ENCODE data around the gene HHAT. TPM values are rescaled to one million over a fixed set of nuclear protein-coding genes. Genes with fewer than 3 reads are reported as not detected.
A peak's percentile ranks its signal among the peaks of the same experiment; 100 is the strongest.

The HHAT gene
- total RNA-seq, 2 donors from 2014 or later, result 1.2 to 1.5 TPM

DNA sequence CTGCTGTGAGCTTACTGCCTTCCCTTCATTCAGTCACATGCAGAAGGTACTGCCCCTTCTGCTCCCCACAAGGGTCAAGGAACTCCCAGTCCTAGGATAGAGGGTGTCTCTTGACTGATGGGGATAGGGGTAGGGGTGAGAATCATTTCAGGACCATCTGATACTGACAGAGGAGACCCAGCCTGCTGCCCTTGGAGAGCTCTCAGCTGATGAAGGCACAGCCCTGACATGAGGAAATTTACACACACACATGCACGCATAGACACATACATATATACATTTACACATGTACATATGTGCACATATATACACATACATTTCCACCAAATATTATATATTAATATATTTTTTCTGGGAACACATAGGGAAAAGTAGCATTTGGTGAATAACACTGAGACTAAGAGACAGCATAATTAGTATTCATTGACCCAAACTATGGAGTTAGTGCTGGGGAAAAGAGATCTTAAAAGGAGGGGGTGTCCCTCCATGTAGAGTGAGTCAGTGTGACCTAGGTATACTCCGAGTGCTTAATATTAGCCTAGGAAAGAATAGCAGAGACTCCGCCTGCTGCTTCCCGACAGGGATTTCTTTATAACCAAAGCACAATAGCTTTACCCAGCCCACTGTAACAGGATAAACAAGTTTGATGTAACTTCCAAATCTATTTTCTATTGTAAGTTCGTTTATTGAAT, 27.6 kb upstream of the HHAT start:
- Mint-ChIP-seq H3K27me3 (ENCODE audit: low read depth) (peaks cover 21% of the 10 kb centered on the region), H3K9me3 (no peaks in the 10 kb centered on the region), H3K4me3 (no peak overlapping the region), H3K27ac (no peak overlapping the region), H3K4me1 (ENCODE audit: low read depth) (no peaks in the 10 kb centered on the region), H3K36me3 (ENCODE audit: insufficient read depth in 2 of 2) (no peaks in the 10 kb centered on the region)
- DNase-seq (no peak), ATAC-seq (replicated peaks in 1 of 2) (no peak)

DNA sequence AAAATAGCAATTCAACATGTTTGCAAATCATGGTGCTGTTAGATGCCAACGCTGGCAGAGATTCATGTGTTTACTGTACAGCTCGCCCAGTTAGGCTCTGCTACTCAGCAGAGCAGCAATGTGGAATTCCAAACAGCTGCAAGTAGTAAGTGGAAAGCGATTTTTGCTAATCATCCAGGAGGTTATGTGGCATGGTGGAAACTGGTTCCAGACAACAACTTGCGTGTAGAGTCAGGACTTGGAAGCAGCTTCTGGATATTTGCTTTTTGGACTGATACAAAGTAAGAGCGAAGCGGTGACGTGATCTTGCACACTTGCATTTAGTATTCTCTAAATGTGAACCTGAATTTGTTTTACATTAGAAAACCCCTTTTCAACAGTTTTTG, 27.1 kb upstream of the HHAT start:
- DNase-seq, result no peak
- ATAC-seq (replicated peaks in 1 of 2), result no peak
- Mint-ChIP-seq H3K9me3 (no peaks in the 10 kb centered on the region), H3K36me3 (ENCODE audit: insufficient read depth in 2 of 2) (no peaks in the 10 kb centered on the region), H3K4me3 (no peak overlapping the region), H3K27me3 (ENCODE audit: low read depth) (peaks cover 21% of the 10 kb centered on the region), H3K27ac (no peak overlapping the region), H3K4me1 (ENCODE audit: low read depth) (no peaks in the 10 kb centered on the region)

DNA sequence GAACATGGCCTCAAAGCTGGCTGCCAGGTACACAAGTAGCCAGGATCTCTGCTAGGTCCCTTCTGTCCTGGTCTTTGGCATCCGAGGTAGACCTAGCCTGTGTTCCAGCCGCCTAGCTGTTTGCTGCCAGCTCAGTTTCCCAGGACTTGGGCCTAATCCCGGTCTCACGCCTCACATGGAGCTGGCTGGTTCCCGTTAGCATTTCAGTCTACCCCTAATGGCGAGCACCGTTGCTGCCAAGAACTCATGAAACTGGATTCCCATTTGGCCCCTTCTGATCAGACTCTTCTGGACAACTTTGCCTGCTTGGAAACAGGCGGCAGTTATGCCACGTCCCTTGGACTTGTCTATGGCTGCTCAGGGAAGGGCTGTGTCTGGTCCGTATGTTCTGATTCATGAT, 26.2 kb upstream of the HHAT start:
- peaks cover 19% of the 10 kb centered on the region for H3K27me3 Mint-ChIP-seq (ENCODE audit: low read depth)
- no peak overlapping the region for H3K27ac Mint-ChIP-seq
- no peaks in the 10 kb centered on the region for H3K4me1 Mint-ChIP-seq (ENCODE audit: low read depth)
- H3K36me3 Mint-ChIP-seq (ENCODE audit: insufficient read depth in 2 of 2), result no peaks in the 10 kb centered on the region
- no peak overlapping the region for H3K4me3 Mint-ChIP-seq
- ATAC-seq (replicated peaks in 1 of 2), result no peak
- no peaks in the 10 kb centered on the region for H3K9me3 Mint-ChIP-seq
- no peak for DNase-seq

DNA sequence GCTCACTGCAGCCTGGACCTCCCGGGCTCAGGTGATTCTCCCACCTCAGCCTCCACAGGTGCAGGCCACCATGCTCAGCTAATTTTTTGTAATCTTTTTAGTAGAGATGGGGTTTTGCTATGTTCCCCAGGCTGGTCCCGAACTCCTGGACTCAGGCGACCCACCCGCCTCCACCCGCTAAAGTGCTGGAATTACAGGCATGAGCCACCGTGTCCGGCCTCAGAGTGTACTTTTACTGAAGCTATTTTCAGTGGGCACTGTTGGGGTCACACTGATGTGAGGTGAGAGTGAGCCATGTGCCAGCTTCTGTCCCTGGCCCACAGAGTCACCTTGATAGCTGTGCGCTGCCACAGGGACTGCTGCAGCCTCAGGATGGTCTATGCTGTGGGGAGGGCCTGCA, 25.3 kb upstream of the HHAT start:
- Mint-ChIP-seq H3K9me3 (no peaks in the 10 kb centered on the region), H3K36me3 (ENCODE audit: insufficient read depth in 2 of 2) (no peaks in the 10 kb centered on the region), H3K27ac (no peak overlapping the region), H3K27me3 (ENCODE audit: low read depth) (peaks cover 20% of the 10 kb centered on the region), H3K4me1 (ENCODE audit: low read depth) (no peaks in the 10 kb centered on the region), H3K4me3 (no peak overlapping the region)
- ATAC-seq (replicated peaks in 1 of 2) (no peak), DNase-seq (no peak)

DNA sequence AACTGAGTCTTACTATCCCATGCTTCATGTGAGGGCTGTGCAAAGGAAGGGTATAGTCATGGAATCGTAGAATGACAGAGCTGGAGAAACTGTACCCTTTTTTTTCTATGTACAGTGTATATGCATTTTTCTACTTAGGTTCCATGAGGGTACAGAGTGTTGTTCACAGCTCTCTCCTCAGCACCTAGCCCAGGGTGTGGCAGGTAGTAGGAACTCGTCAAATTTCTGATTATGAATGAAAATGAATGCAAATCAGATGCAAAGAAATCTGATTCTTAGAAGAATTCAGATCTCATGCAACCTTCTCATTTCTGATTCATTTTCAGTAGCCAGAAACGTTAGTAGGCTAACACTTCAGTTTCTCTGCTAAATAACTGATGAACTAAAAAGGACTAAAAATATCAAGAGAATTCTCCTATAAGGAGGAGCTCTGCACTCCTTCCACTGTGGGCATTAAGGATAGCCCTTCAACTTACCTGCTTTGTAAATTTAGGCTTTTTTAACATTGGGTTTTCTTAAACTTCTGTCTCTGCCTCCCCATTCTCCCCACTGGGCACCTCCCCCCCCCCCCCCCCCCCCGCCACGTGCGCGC, 18.0 kb upstream of the HHAT start:
- H3K9me3 Mint-ChIP-seq, result no peaks in the 10 kb centered on the region
- peak in 1 of 2 donors; percentile 24 for ATAC-seq (replicated peaks in 1 of 2)
- H3K27me3 Mint-ChIP-seq (ENCODE audit: low read depth), result peaks cover 44% of the 10 kb centered on the region
- H3K4me3 Mint-ChIP-seq, result peak overlapping the region in 1 of 2 donors; percentile 87
- DNase-seq, result no peak
- H3K36me3 Mint-ChIP-seq (ENCODE audit: insufficient read depth in 2 of 2), result no peaks in the 10 kb centered on the region
- H3K27ac Mint-ChIP-seq, result no peak overlapping the region
- peaks cover 7% of the 10 kb centered on the region for H3K4me1 Mint-ChIP-seq (ENCODE audit: low read depth)

DNA sequence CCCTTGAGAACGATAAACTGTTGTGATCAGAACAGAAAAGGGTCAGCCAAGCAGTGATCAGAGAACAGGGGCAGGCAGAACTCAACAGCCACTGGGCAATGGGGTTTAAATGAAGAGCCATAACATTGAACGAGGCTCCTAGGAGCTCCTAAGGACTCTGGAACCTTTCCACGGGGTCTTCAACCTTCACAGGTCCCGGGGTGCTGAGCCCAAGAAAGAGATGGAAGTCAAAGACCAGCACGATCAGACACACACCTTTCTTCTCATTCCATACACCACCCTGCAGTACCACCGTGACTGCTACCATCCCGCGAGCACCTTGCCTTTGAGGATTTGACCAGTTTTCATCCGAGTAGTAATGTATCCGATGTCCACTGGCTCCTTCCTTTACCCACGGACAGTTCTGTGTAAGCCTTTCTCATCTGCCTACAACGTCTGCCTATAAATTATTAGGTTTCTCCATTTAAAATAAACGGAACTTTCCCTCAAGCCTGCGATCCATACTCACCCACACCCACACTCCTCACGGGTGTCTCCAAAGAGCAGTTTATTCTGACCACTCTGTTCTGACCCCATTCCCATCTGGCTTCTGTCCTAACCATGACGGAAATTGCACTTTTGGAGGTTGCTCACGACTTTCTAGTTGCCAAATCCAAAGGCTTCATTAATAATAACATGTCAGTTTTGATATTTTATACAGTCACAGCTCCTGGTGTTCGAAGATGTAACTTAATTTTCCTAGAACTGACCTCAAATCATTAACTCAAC, 16.8 kb upstream of the HHAT start:
- no peaks in the 10 kb centered on the region for H3K36me3 Mint-ChIP-seq (ENCODE audit: insufficient read depth in 2 of 2)

DNA sequence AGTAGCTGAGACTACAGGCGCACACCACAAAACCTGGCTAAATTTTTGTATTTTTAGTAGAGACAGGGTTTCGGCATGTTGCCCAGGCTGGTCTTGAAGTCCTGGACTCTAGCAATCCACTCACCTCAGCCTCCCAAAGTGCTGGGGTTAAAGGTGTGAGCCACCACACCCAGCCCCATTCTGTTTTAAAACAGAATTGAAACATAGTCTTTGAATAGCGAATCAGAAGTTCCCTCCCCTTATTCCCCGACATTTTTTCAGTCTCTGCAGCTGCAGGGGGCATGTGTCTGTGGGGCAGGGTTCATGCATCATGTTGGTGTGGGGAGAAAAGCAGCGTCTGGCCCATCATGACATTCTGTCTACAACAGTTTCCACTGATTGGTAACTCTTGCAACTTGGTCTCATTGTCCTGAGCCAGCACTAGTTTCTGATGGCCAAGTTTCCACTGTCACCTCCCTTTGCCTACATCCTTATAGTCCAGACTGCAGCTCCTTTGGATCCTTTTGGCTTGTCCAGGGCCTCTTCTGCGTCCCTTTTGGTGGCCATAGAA, 15.6 kb upstream of the HHAT start:
- no peak for ATAC-seq (replicated peaks in 1 of 2)

More for the DNA sequence above, 16.8 kb upstream of the HHAT start:
- Mint-ChIP-seq H3K4me1 (ENCODE audit: low read depth) (peaks cover 7% of the 10 kb centered on the region), H3K27me3 (ENCODE audit: low read depth) (peaks cover 44% of the 10 kb centered on the region), H3K27ac (no peak overlapping the region), H3K9me3 (no peaks in the 10 kb centered on the region), H3K4me3 (peak overlapping the region; percentile 76 to 87)
- ATAC-seq (replicated peaks in 1 of 2) (no peak), DNase-seq (no peak)

DNA sequence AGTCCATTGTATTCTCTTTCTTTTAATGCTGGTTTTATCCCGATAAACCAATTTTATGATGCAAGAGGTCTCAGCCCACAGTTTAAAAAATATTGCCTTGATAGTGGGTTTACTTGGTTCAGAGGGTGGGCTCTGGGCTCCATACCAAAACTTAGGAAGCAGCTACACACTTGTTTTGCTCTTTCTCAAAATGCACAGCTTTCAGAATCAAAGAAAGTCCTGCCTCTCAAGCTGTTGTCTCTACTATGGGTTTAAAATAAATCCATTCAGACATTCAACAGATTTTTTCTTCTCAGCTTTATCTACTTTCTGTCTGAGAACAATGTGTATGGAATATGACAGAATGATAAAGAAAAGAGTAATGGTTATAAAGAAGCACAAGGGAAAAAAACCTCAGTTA, 14.8 kb upstream of the HHAT start:
- DNase-seq, result no peak
- Mint-ChIP-seq H3K9me3 (no peaks in the 10 kb centered on the region), H3K27ac (no peak overlapping the region), H3K36me3 (ENCODE audit: insufficient read depth in 2 of 2) (no peaks in the 10 kb centered on the region), H3K27me3 (ENCODE audit: low read depth) (peaks cover 40% of the 10 kb centered on the region), H3K4me3 (no peak overlapping the region), H3K4me1 (ENCODE audit: low read depth) (peaks cover 7% of the 10 kb centered on the region)
- no peak for ATAC-seq (replicated peaks in 1 of 2)

More for the DNA sequence above, 15.6 kb upstream of the HHAT start:
- Mint-ChIP-seq H3K36me3 (ENCODE audit: insufficient read depth in 2 of 2) (no peaks in the 10 kb centered on the region), H3K9me3 (no peaks in the 10 kb centered on the region), H3K27ac (no peak overlapping the region), H3K4me3 (no peak overlapping the region), H3K4me1 (ENCODE audit: low read depth) (peaks cover 7% of the 10 kb centered on the region), H3K27me3 (ENCODE audit: low read depth) (peaks cover 37% of the 10 kb centered on the region)
- no peak for DNase-seq

DNA sequence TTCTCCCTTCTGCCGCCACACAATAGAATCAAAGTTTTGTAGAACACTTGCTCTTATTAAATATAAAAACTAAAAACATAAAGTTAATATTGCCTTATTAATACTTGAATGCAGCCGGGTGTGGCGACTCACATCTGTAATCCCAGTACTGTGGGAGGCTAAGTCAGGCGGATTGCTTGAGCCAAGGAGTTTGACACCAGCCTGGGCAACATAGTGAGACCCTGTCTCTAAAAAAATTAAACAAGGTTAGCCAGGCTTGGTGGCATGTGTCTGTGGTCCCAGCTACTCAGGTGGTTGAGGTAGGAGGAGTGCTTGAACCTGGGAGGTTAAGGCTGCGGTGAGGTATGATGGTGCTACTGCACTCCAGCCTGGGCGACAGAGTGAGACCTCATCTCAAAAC, 13.2 kb upstream of the HHAT start:
- no peaks in the 10 kb centered on the region for H3K9me3 Mint-ChIP-seq
- H3K4me1 Mint-ChIP-seq (ENCODE audit: low read depth), result peaks cover 7% of the 10 kb centered on the region
- ATAC-seq (replicated peaks in 1 of 2) (no peak), DNase-seq (no peak)
- no peak overlapping the region for H3K27ac Mint-ChIP-seq
- H3K36me3 Mint-ChIP-seq (ENCODE audit: insufficient read depth in 2 of 2), result no peaks in the 10 kb centered on the region
- no peak overlapping the region for H3K4me3 Mint-ChIP-seq
- H3K27me3 Mint-ChIP-seq (ENCODE audit: low read depth), result peaks cover 25% of the 10 kb centered on the region

DNA sequence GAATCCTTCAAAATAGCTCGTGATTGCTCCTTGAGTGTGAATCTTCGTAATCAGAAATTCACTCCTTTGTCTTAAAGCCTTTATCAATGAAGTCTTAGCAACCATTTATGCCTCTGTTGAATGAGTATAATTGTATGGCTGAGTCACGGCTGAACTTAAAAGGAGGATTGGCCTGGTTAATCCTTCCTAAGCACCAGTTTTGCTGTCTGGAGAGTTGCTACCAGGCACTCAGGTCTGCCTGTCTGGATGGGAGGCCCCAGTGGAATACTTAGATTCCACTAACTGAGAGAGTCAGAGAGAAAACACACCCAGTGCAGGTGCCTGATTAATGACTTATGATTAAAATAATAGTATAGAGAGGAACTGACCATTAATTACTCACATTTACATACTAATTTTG, 7.6 kb upstream of the HHAT start:
- H3K36me3 Mint-ChIP-seq (ENCODE audit: insufficient read depth in 2 of 2), result peaks cover 0 to 3% of the 10 kb centered on the region in 2 donors
- H3K4me3 Mint-ChIP-seq, result no peak overlapping the region
- no peak for ATAC-seq (replicated peaks in 1 of 2)
- DNase-seq, result no peak
- H3K4me1 Mint-ChIP-seq (ENCODE audit: low read depth), result no peaks in the 10 kb centered on the region
- peaks cover 27% of the 10 kb centered on the region for H3K27me3 Mint-ChIP-seq (ENCODE audit: low read depth)
- H3K9me3 Mint-ChIP-seq, result peaks cover 3% of the 10 kb centered on the region in 2 donors
- no peak overlapping the region for H3K27ac Mint-ChIP-seq

DNA sequence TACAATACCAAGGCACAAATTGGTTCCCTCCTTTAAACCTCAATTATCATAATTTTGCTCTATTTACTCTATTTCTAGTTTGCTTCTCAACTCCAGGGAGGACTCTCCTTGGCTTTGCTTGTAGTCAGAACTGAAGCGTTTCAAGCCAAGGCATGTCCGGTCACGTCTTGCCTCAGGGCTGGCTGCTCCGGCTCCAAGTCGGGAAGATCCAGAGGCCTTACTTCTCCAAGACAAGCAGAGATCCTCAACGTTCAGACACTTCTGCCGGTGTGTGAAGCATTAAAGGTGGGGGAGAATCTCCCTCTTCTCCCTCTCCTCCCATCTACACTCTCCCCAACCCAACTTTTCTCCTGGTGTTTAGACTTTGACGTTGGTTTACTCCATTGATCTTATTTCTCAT, 7.2 kb upstream of the HHAT start:
- Mint-ChIP-seq H3K27me3 (ENCODE audit: low read depth) (peaks cover 27% of the 10 kb centered on the region), H3K4me1 (ENCODE audit: low read depth) (no peaks in the 10 kb centered on the region), H3K36me3 (ENCODE audit: insufficient read depth in 2 of 2) (peaks cover 0 to 3% of the 10 kb centered on the region in 2 donors), H3K9me3 (peaks cover 3% of the 10 kb centered on the region in 2 donors), H3K27ac (no peak overlapping the region), H3K4me3 (no peak overlapping the region)
- ATAC-seq (replicated peaks in 1 of 2) (no peak), DNase-seq (no peak)

DNA sequence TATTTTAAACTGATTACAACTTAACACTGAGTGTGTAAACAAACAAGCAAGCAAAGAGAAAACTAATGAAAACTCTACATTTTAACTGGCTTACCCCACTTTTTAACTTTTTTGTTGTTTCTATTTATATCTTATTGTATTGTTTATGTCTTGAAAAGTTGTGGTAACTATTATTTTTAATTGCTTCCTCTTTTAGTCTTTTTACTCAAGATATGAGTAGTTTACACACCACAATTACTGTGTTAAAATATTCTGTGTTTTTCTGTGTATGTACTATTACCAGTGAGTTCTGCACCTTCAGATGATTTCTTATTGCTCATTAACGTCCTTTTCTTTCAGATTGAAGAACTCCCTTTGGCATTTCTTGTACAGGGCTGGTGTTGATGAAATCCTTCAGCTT, 4.7 kb upstream of the HHAT start:
- Mint-ChIP-seq H3K27ac (no peak overlapping the region), H3K4me1 (ENCODE audit: low read depth) (peaks cover 6% of the 10 kb centered on the region), H3K27me3 (ENCODE audit: low read depth) (peaks cover 18% of the 10 kb centered on the region), H3K9me3 (peaks cover 3% of the 10 kb centered on the region in 2 donors), H3K36me3 (ENCODE audit: insufficient read depth in 2 of 2) (peaks cover 0 to 3% of the 10 kb centered on the region in 2 donors), H3K4me3 (no peak overlapping the region)
- ATAC-seq (replicated peaks in 1 of 2) (no peak), DNase-seq (no peak)

DNA sequence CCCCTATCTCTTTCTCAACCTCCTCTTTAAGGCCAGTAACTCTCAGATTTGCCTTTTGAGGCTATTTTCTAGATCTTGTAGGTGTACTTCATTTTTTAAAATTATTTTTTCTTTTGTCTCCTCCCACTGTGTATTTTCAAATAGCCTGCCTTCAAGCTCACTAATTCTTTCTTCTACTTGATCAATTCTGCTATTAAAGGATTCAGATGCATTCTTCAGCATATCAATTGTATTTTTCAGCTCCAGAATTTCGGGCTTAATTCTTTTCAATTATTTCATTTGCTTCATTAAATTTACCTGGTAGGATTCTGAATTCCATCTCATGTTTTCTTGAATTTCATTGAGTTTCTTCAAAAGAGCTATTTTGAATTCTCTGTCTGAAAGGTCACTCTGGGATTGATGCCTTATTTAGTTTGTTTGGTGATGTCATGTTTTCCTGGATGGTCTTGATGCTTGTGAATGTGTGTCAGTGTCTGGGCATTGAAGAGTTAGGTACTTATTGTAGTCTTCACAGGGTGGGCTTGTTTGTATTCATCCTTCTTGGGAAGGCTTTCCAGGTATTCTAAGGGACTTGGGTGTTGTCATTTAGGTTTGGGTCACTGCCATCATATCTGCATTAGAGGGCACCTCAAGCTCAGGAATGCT, 3.6 kb upstream of the HHAT start:
- ATAC-seq (replicated peaks in 1 of 2) (no peak), DNase-seq (no peak)
- H3K36me3 Mint-ChIP-seq (ENCODE audit: insufficient read depth in 2 of 2), result peaks cover 0 to 3% of the 10 kb centered on the region in 2 donors
- peaks cover 3% of the 10 kb centered on the region in 2 donors for H3K9me3 Mint-ChIP-seq
- H3K4me1 Mint-ChIP-seq (ENCODE audit: low read depth), result peaks cover 18% of the 10 kb centered on the region
- no peak overlapping the region for H3K4me3 Mint-ChIP-seq
- H3K27me3 Mint-ChIP-seq (ENCODE audit: low read depth), result peaks cover 24% of the 10 kb centered on the region
- peak overlapping the region; percentile 4 for H3K27ac Mint-ChIP-seq
